Measurements from ENCODE around the gene FBXO21.
A peak's percentile ranks its signal among the peaks of the same experiment; 100 is the strongest.
"Not testable (repeated sequence)": the region's sequence is repeated elsewhere in the genome, so short reads cannot be mapped to it uniquely, and the experiment has no call there.

The FBXO21 gene, protein sequence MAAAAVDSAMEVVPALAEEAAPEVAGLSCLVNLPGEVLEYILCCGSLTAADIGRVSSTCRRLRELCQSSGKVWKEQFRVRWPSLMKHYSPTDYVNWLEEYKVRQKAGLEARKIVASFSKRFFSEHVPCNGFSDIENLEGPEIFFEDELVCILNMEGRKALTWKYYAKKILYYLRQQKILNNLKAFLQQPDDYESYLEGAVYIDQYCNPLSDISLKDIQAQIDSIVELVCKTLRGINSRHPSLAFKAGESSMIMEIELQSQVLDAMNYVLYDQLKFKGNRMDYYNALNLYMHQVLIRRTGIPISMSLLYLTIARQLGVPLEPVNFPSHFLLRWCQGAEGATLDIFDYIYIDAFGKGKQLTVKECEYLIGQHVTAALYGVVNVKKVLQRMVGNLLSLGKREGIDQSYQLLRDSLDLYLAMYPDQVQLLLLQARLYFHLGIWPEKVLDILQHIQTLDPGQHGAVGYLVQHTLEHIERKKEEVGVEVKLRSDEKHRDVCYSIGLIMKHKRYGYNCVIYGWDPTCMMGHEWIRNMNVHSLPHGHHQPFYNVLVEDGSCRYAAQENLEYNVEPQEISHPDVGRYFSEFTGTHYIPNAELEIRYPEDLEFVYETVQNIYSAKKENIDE

DNA sequence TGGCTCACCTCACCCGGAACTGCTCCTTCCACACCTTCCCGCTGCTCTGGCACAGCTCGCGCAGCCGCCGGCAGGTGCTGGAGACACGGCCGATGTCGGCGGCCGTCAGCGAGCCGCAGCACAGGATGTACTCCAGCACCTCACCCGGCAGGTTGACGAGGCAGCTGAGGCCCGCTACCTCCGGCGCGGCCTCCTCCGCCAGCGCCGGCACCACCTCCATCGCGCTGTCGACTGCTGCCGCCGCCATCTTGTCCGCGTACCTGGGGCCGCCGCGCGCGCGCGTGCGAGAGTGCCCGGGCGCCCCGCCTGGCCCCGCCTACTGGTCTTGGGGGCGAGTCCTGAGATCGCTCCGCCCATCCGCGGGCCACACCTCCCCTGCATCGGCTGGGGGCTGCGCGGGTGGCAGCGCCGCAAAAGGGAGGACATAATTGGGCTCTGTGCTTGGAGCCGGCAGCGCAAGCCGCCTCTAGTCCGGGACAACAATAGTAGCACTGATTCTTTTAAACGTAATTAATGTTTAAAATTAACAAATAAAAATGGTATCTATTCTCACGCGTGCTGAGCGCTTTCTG lies at the start of gene FBXO21:
Gene FBXO21, minus strand, starts transcription at position 261 of the 572 bp plus-strand sequence. Its CDS starts 14 bp downstream, at position 247.
- Histone ChIP-seq H3K4me1 (ENCODE audit: control insufficient read depth in 1 of 2, insufficient read depth in 2 of 2, low read length in 2 of 2) (peaks cover 0 to 20% of the 10 kb centered on the region in 2 donors), H3K4me3 (ENCODE audit: low read depth in 1 of 2, low read length in 2 of 2) (peak within 1 kb of the TSS; percentile 73 to 89), H3K36me3 (ENCODE audit: control insufficient read depth in 1 of 2, insufficient read depth in 2 of 2, low read length in 2 of 2) (peaks cover 2 to 3% of the 10 kb centered on the region in 2 donors), H3K9me3 (ENCODE audit: control insufficient read depth in 1 of 2, low read length in 2 of 2) (no peaks in the 10 kb centered on the region), H3K27me3 (ENCODE audit: low read depth, low read length) (no peaks in the 10 kb centered on the region), H3K27ac (ENCODE audit: low read length) (peak within 1 kb of the TSS; percentile 70)

DNA sequence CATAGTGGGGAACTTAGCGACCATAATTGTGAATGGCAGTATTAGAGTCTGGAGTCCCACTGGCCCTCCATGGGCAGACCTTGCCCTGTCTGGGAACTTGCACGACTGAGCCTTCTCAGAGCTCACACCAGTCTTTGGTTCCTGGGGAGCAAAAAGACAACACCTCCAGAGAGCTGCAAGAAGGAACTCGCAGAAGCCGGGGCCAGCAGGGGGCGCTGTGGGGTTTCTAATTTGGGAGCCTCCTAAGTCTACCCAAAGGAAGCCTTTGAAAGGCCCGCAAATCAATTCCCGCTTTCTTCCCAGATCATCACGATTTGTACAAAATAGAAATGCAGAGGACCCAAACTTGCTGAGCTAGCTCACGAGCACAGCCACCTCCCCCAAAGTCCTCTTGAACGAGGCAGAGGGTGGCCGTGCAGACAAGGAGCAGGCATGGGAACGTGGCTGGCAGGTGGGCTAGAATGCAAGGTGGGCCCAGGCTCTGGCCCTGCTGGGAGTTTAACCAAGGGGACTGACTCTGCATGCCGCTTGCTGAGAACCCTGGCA lies 46.3 kb upstream of the FBXO21 start:
- H3K4me1 ChIP-seq (ENCODE audit: control insufficient read depth in 1 of 2, insufficient read depth in 2 of 2, low read length in 2 of 2): no peaks in the 10 kb centered on the region
- no peak overlapping the region for H3K27ac ChIP-seq (ENCODE audit: low read length)
- no peaks in the 10 kb centered on the region for H3K27me3 ChIP-seq (ENCODE audit: low read depth, low read length)
- H3K4me3 ChIP-seq (ENCODE audit: low read depth in 1 of 2, low read length in 2 of 2): no peak overlapping the region
- no peaks in the 10 kb centered on the region for H3K9me3 ChIP-seq (ENCODE audit: control insufficient read depth in 1 of 2, low read length in 2 of 2)
- H3K36me3 ChIP-seq (ENCODE audit: control insufficient read depth in 1 of 2, insufficient read depth in 2 of 2, low read length in 2 of 2): no peaks in the 10 kb centered on the region

DNA sequence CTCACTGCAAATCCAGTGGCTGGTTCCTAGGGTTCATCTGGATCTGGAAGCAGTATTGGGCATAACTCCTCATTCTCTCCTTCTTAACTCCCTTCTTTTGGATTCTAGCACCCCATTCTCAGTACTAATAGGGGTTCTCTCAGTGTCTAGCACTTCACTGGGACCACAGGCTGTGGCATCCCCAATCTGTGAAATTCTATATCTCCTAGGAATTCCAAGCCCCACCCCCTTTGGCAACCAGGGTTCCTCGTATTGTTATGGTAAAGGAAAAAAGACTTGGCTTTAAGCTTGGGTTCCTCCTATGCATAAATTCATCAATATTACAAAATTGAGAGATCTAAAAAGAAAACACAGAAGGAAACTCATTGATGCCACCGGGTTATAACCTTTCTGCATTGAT lies 45.0 kb upstream of the FBXO21 start:
- H3K4me1 ChIP-seq (ENCODE audit: control insufficient read depth in 1 of 2, insufficient read depth in 2 of 2, low read length in 2 of 2): no peaks in the 10 kb centered on the region
- no peak overlapping the region for H3K27ac ChIP-seq (ENCODE audit: low read length)
- no peak overlapping the region for H3K4me3 ChIP-seq (ENCODE audit: low read depth in 1 of 2, low read length in 2 of 2)
- H3K36me3 ChIP-seq (ENCODE audit: control insufficient read depth in 1 of 2, insufficient read depth in 2 of 2, low read length in 2 of 2): no peaks in the 10 kb centered on the region
- no peaks in the 10 kb centered on the region for H3K27me3 ChIP-seq (ENCODE audit: low read depth, low read length)
- H3K9me3 ChIP-seq (ENCODE audit: control insufficient read depth in 1 of 2, low read length in 2 of 2): no peaks in the 10 kb centered on the region

DNA sequence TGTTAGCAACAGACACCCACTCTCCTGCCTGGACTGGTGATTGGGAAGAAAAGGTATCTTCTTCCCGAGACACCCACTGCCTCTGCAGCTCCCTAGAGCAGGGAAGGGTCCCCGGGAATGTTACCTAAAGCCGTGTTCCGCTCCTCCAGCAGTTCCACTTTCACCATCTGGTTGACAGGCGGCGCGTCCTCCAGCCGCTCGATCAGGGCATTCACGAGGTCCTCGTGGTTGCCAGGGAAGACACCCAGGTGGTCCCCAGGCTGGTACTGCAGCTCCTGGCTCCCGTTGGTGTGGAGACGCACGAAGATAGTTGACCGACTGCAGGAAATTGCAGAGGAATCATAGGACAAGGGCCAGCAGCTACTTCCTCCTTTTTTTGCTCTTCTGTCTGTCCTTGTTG lies 44.2 kb upstream of the FBXO21 start:
- no peaks in the 10 kb centered on the region for H3K27me3 ChIP-seq (ENCODE audit: low read depth, low read length)

DNA sequence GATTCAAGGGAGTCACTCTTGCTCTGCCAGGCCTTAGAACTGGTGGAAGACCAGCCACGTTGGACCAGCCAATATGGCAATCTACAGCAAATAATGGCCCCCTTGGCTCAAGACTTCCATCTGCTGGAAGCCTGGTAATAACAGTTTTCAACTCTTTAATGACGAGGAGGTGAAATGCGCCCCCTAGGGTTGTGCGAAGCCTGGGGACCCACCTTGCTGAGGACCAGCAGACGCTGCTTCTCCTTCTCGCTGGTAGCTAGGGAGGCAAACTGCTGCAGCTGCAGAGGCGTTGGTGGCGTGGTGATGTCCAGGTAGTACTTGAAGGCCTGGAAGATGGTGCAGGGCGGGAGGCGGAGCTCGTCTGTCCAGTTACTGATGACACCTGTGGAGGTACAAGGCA lies 41.5 kb upstream of the FBXO21 start:
- no peaks in the 10 kb centered on the region for H3K36me3 ChIP-seq (ENCODE audit: control insufficient read depth in 1 of 2, insufficient read depth in 2 of 2, low read length in 2 of 2)
- no peak overlapping the region for H3K27ac ChIP-seq (ENCODE audit: low read length)
- H3K27me3 ChIP-seq (ENCODE audit: low read depth, low read length): no peaks in the 10 kb centered on the region
- H3K4me1 ChIP-seq (ENCODE audit: control insufficient read depth in 1 of 2, insufficient read depth in 2 of 2, low read length in 2 of 2): no peaks in the 10 kb centered on the region
- H3K4me3 ChIP-seq (ENCODE audit: low read depth in 1 of 2, low read length in 2 of 2): no peak overlapping the region
- H3K9me3 ChIP-seq (ENCODE audit: control insufficient read depth in 1 of 2, low read length in 2 of 2): no peaks in the 10 kb centered on the region

More for the DNA sequence above, 44.2 kb upstream of the FBXO21 start:
- Histone ChIP-seq H3K4me3 (ENCODE audit: low read depth in 1 of 2, low read length in 2 of 2) (no peak overlapping the region), H3K9me3 (ENCODE audit: control insufficient read depth in 1 of 2, low read length in 2 of 2) (no peaks in the 10 kb centered on the region), H3K4me1 (ENCODE audit: control insufficient read depth in 1 of 2, insufficient read depth in 2 of 2, low read length in 2 of 2) (no peaks in the 10 kb centered on the region), H3K27ac (ENCODE audit: low read length) (no peak overlapping the region), H3K36me3 (ENCODE audit: control insufficient read depth in 1 of 2, insufficient read depth in 2 of 2, low read length in 2 of 2) (no peaks in the 10 kb centered on the region)

DNA sequence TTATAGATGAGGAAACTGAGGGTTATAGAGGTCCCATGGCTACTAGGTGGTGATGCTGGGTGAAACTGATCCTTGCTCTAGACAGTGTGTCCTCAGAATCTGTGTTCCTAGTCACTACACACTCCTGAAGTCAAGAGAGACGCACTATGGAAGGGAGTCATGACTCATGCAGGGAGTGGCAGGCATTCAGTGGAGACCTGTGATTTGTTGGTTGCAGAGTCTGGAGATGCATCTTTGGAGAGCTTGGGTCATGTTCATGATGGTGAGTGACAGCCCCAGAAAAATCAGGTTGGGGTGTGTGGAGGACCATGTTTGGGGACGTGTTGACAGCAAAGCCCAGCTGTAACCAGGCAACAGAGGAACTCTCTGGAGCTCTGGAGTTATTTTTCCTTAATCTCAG lies 38.0 kb upstream of the FBXO21 start:
- Histone ChIP-seq H3K36me3 (ENCODE audit: control insufficient read depth in 1 of 2, insufficient read depth in 2 of 2, low read length in 2 of 2) (no peaks in the 10 kb centered on the region), H3K4me1 (ENCODE audit: control insufficient read depth in 1 of 2, insufficient read depth in 2 of 2, low read length in 2 of 2) (no peaks in the 10 kb centered on the region), H3K9me3 (ENCODE audit: control insufficient read depth in 1 of 2, low read length in 2 of 2) (no peaks in the 10 kb centered on the region), H3K4me3 (ENCODE audit: low read depth in 1 of 2, low read length in 2 of 2) (no peak overlapping the region), H3K27ac (ENCODE audit: low read length) (no peak overlapping the region), H3K27me3 (ENCODE audit: low read depth, low read length) (no peaks in the 10 kb centered on the region)

DNA sequence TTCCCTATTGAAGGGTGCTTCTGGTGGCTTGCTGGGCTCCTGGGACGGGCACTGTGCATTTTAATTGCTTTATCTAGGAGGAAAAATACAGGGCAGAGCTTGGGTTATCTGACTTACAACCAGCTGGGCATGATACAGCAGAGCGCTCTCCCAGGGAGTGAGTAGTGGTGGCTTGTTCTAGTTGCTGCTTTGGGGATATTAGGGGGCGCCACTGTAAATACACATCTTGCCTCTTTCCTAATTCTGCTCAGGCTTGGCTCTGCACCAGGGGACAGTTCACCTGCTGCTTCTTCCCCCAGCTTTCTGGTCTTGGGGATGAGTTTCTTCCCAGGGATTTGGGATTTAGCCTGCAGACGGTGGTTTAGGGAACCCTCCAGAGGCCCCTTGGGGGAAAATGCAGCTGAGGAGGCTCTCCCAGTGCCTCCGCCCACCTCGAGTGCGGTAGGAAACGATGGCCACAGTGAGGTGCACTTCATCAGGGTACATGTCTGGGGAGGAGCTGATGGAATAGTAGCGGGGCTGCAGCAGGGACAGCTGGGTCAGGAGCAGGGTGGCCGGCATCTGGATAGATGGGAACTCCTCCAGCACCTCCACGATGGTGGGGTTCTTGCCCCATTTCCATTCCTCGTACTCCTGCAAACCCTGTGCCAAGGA lies 36.9 kb upstream of the FBXO21 start:
- Histone ChIP-seq H3K27ac (ENCODE audit: low read length) (no peak overlapping the region), H3K36me3 (ENCODE audit: control insufficient read depth in 1 of 2, insufficient read depth in 2 of 2, low read length in 2 of 2) (no peaks in the 10 kb centered on the region), H3K27me3 (ENCODE audit: low read depth, low read length) (no peaks in the 10 kb centered on the region), H3K4me3 (ENCODE audit: low read depth in 1 of 2, low read length in 2 of 2) (no peak overlapping the region), H3K9me3 (ENCODE audit: control insufficient read depth in 1 of 2, low read length in 2 of 2) (no peaks in the 10 kb centered on the region), H3K4me1 (ENCODE audit: control insufficient read depth in 1 of 2, insufficient read depth in 2 of 2, low read length in 2 of 2) (no peaks in the 10 kb centered on the region)

DNA sequence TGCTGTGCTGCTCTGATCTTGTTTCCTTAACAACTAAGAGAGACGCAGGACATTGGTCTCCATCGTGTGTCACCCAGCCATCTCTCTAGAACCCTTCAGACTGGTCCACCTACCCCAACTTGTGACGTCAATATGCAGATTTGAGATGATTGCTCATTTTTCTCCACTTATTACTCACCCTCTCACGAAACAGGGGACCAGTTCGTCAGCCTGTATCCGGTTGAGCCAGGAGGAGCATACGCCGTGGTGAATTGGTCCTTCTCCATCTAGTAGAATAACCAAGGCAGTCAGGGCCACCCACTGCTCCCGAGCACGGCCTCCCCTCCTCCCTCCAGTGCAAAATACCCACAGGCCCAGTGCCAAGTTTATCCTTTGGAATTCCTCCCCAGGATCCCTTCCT lies 36.2 kb upstream of the FBXO21 start:
- Histone ChIP-seq H3K27me3 (ENCODE audit: low read depth, low read length) (no peaks in the 10 kb centered on the region), H3K36me3 (ENCODE audit: control insufficient read depth in 1 of 2, insufficient read depth in 2 of 2, low read length in 2 of 2) (no peaks in the 10 kb centered on the region), H3K4me1 (ENCODE audit: control insufficient read depth in 1 of 2, insufficient read depth in 2 of 2, low read length in 2 of 2) (no peaks in the 10 kb centered on the region), H3K4me3 (ENCODE audit: low read depth in 1 of 2, low read length in 2 of 2) (no peak overlapping the region), H3K9me3 (ENCODE audit: control insufficient read depth in 1 of 2, low read length in 2 of 2) (no peaks in the 10 kb centered on the region), H3K27ac (ENCODE audit: low read length) (no peak overlapping the region)

DNA sequence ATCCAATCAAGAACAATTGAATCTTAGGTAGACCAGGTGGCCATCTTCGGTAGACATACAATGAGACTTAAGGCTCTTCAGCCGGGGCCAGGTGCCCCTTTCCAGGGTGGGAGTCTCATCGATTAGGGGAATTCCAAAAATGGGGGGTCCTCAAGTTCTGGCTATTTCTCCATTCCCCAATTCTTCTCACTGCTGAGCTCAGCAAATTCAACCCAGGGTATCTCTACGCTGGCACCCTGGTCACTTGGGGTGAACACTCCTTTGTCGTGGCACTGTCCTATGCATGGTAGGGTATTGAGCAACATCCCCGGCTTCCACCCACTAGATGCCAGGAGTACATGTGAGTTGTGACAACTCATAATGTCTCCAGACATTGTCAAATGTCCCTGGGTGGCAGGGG lies 34.9 kb upstream of the FBXO21 start:
- no peaks in the 10 kb centered on the region for H3K4me1 ChIP-seq (ENCODE audit: control insufficient read depth in 1 of 2, insufficient read depth in 2 of 2, low read length in 2 of 2)
- no peak overlapping the region for H3K4me3 ChIP-seq (ENCODE audit: low read depth in 1 of 2, low read length in 2 of 2)
- H3K27ac ChIP-seq (ENCODE audit: low read length): no peak overlapping the region
- no peaks in the 10 kb centered on the region for H3K36me3 ChIP-seq (ENCODE audit: control insufficient read depth in 1 of 2, insufficient read depth in 2 of 2, low read length in 2 of 2)
- H3K9me3 ChIP-seq (ENCODE audit: control insufficient read depth in 1 of 2, low read length in 2 of 2): no peaks in the 10 kb centered on the region
- H3K27me3 ChIP-seq (ENCODE audit: low read depth, low read length): no peaks in the 10 kb centered on the region

DNA sequence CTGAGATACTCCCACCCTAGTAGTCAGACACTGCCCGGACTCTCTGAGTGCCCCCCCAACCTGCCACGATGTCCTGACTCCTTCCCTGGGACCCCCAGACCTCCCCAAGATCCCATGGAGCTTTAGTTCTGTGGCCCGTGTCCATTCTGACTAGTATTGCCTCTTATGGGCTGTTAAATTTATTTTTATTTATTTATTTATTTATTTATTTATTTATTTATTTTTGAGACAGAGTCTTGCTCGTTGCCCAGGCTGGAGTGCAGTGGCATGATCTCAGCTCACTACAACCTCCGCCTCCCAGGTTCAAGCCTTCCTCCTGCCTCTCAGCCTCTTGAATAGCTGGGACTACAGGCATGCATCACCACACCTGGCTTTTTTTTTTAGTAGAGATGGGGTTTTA lies 30.7 kb upstream of the FBXO21 start:
- H3K36me3 ChIP-seq (ENCODE audit: control insufficient read depth in 1 of 2, insufficient read depth in 2 of 2, low read length in 2 of 2); H3K27ac ChIP-seq (ENCODE audit: low read length); H3K4me3 ChIP-seq (ENCODE audit: low read depth in 1 of 2, low read length in 2 of 2); H3K27me3 ChIP-seq (ENCODE audit: low read depth, low read length); H3K9me3 ChIP-seq (ENCODE audit: control insufficient read depth in 1 of 2, low read length in 2 of 2); H3K4me1 ChIP-seq (ENCODE audit: control insufficient read depth in 1 of 2, insufficient read depth in 2 of 2, low read length in 2 of 2): not testable (repeated sequence)

DNA sequence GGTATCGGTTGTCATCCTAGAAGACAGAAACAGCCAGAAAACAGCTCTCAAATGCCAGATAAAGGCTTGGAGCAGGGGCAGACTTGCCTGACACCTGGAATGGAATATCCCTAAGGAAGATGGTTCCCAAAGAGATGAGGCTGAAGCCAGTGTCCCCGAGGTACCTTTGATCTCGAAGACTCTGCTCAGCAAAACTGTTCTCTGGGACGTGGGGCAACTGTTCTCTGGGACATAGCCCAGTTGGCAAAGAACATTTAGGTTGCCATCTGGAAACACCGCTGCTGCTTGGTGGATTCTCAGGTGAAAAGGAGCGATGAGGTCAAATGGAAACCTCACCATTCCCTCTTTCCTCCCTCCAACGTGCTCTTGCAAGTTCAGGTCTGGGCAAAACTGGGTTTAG lies 27.9 kb upstream of the FBXO21 start:
- Histone ChIP-seq H3K36me3 (ENCODE audit: control insufficient read depth in 1 of 2, insufficient read depth in 2 of 2, low read length in 2 of 2) (no peaks in the 10 kb centered on the region), H3K27me3 (ENCODE audit: low read depth, low read length) (no peaks in the 10 kb centered on the region), H3K9me3 (ENCODE audit: control insufficient read depth in 1 of 2, low read length in 2 of 2) (no peaks in the 10 kb centered on the region), H3K4me3 (ENCODE audit: low read depth in 1 of 2, low read length in 2 of 2) (no peak overlapping the region), H3K4me1 (ENCODE audit: control insufficient read depth in 1 of 2, insufficient read depth in 2 of 2, low read length in 2 of 2) (no peaks in the 10 kb centered on the region), H3K27ac (ENCODE audit: low read length) (no peak overlapping the region)
